Tibial nerve (tissue), 4 donors: Measurements from ENCODE around the gene WFDC10A.

Source experiments
- CTCF ChIP-seq, 5 experiments: fragments of 200-600 bp in 3 of 5; fragments of 450-650 bp in 2 of 5; sonication (generic) in 3 of 5; IDR thresholded peaks; one replicate each; pipeline ENCODE4 v1.5.1; 2016 to 2019; ENCODE audit warnings: antibody characterized with exemption in 5 of 5, mild to moderate bottlenecking in 3 of 5, moderate library complexity in 2 of 5
- EP300 ChIP-seq, 2 donors: sonication (generic); formaldehyde crosslinking; IDR thresholded peaks; one replicate each; pipeline ENCODE4 v1.6.1; 2017; ENCODE audit warnings: antibody characterized with exemption in 2 of 2, mild to moderate bottlenecking in 1 of 2
- POLR2A ChIP-seq, 2 donors: fragments of 450-650 bp; IDR thresholded peaks; one replicate each; pipeline ENCODE4 v1.6.1; 2017; ENCODE audit warnings: antibody characterized with exemption in 2 of 2, mild to moderate bottlenecking in 2 of 2, moderate library complexity in 2 of 2

GRCh38 chr20:45626540-45626939, 3.0 kb upstream of the WFDC10A start:
- no peak for TF ChIP-seq CTCF (IDR thresholded peaks at IDR 0.05)
- no peak for TF ChIP-seq POLR2A (IDR thresholded peaks at IDR 0.05)
- TF ChIP-seq EP300 (IDR thresholded peaks at IDR 0.05) = no peak
